Endometrial microvascular endothelial cells (primary cell): ENCODE measurements around the gene PAXIP1. TPM values are rescaled to one million over a fixed set of nuclear protein-coding genes. Genes with fewer than 3 reads are reported as not detected.
"Not testable (repeated sequence)": the region's sequence is repeated elsewhere in the genome, so short reads cannot be mapped to it uniquely, and the experiment has no call there.

ENCODE experiments used
- in situ Hi-C: cut with HindIII; loops from 2 replicates; pipeline ENCODE4 v1.10.0; 2017; ENCODE audit warnings: low sequenced_read_pairs, low pct_unique_long_range_greater_than_20kb; ENCODE audit errors: inconsistent ontology term
- total RNA-seq: library from RNA; depleted of rRNA; stranded (reverse); fragments of >200 nt; gene quantifications from one replicate; pipeline ENCODE4 v1.2.3, GENCODE V29; 2015; ENCODE audit errors: inconsistent ontology term

PAXIP1 gene
- total RNA-seq, 1 donor from 2014 or later: 11.9 TPM

DNA sequence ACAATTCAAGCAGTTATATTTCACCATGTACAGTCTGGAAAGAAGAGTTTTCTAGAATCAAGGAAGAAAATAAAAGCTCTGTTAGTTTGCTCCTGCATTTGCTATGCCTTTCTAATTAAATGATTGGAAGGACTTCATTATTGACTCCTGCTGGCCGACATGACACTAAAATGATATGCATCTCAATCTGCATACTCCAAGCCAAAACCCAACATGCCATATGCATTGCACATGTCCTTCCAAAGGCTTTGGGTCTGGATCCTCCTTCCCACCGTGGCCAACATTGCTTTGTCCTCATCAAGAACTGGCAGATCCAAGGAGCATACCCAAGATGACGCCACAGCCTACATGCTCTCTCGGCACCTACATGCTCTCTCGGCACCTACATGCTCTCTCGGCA, 46.5 kb downstream of the PAXIP1 start:
- in situ Hi-C loops: no loop called here

DNA sequence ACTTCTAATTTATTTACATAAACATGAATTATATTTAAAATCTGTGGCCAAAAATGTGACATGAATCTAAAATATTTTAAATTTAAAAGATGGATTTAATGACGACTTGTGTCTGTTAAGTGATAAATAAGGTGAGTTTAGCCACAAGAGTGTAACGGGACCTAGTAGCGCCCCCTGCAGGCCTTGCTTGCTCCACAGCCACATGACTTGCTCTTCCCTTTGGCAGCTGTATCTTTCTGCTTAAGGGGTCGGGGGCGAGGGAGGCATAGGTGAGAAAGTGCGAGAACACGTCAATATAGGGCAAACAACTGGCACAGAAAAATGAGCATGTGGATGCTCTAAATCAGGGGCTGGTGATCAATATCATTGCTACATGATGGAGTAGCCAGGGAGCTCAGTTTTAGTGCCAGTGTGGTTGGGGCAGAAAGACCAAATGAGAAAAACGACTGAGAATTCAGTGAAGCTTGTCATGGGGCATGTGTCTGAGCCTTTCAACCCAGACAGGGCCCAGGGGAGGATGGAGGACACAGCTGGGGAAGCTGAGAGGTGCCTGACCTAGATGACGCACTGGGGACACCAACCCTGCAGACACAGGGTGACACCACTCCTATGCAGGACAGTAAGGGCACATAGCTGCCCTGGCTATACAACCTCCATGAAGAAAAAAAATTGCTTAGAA, 49.8 kb downstream of the PAXIP1 start:
- in situ Hi-C loops: no loop called here

DNA sequence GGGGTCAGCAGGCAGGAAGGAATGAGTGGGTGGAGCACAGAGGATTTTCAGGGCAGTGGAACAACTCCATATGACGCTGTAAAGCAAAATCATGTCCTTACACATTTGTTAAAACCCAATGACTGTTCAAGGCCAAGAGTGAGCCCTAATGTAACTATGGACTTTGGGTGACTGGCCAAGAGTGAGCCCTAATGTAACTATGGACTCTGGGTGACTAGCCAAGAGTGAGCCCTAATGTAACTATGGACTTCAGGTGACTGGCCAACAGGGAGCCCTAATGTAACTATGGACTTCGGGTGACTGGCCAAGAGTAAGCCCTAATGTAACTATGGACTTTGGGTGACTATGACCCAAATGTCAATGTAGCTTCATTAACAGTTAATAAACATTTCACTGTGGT, 52.0 kb downstream of the PAXIP1 start:
- in situ Hi-C loops: no loop called here

DNA sequence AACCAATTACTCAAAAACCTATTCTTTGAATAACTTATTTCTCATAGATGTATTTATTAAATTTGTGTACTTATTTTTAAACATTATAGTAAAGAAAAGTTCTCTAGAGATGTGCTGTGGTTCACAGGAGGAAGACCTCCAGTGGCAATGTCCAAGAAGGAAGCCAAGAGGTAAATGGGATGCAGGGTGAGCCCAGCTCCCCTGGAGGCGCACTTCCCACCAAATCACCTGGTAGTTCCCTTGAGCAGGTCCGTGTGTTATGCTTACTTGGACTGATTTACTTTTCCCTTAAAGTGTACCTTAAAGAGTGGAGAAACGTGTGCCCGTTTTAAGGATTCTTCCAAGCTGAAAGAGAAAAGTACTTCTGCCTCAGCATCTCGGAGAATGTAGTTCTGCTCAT, 55.3 kb downstream of the PAXIP1 start:
- in situ Hi-C loops: no loop called here

DNA sequence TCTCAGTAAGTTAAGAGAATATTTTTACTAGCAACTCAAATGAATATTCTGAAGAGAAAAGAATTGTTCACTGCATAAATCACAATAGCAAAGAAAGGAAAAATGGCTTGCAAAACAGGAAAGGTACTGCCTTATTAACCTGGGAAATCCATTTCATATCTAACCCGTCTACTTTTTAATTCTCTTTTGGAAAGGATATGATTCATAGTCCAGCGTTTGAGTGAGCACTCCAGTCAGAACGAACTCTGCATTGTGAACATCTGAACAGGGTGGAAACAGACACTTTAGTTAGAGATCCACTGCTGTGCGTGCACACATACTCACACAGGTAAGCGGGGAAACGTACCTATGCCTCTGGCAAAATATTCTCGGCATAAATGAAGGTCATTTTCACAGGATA, 56.8 kb downstream of the PAXIP1 start:
- in situ Hi-C loops: no loop called here

DNA sequence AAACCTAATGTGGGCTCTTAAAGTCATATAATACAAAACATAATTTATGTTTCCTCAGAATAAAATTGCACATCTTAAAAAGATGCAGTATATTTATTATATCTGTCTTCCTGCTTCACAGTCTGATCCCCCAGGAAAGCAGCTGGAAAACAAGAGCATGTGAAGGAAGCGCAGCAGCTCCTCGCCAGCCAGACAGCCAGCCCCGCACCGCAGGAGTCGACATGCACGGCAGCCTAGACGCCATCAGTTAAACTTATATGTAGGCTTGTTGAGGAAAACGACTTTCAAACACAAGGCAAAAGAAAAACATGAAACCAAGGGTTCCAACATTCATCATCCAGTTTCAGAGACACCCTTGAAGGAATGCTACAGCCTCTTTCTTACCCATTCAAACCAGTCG, 59.0 kb downstream of the PAXIP1 start:
- in situ Hi-C loops: no loop called here

DNA sequence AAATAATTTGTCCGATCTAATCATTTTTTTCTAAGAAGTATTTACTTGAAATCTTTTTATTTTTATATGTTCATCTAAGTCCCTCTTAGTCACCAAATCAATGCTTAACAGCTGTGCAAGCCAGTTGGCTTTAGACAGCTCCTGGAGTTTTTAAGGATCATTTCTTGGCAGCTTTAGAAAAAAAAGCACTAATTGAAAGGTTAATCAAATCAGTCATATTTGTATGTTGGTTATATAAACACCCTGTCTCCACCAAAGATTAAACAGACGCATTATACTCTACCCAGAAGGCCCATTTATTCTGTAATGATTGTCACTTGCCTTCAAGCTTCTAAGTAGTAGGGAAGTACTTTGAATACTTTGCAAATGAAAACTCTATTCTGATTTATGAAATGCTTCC, 60.2 kb downstream of the PAXIP1 start:
- in situ Hi-C loops: no loop called here

DNA sequence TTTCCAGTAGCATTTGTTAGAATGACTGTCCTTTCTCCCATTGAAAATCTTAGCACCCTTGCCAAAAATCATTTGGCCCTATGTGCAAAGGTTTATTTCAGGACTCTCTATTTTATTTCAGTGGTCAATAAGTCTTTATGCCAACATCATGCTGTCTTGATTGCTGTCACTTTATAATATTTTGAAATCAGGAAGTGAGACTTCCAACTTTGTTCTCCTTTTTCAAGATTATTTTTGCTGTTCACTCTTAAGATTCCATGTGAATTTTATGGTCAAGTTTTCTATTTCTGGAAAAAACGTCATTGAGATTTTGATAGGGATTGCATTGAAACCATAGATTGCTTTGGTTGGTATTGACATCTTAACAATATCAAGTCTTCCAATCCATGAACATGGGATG, 65.1 kb downstream of the PAXIP1 start:
- in situ Hi-C loops: no loop called here

DNA sequence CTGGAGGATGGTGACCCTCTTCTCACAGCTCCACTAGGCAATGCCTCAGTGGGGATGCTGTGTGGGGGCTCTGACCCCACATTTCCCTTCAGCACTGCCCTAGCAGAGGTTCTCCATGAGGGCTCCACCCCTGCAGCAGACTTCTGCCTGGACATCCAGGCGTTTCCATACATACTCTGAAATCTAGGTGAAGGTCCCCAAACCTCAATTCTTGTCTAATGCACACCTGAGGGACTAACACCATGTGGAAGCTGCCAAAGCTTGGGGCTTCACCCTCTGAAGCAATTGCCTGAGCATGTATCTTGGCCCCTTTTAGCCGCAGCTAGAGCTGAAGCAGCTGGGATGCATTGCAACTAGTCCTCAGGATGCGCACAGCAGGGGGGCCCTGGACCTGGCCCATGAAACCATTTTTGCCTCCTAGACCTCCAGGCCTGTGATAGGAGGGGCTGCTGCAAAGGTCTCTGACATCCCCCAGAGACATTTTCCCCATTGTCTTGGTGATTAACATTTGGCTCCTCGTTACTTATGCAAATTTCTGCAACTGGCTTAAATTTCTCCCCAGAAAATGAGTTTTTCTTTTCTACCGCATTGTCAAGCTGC, 68.5 kb downstream of the PAXIP1 start:
- in situ Hi-C loops: not testable (repeated sequence)

DNA sequence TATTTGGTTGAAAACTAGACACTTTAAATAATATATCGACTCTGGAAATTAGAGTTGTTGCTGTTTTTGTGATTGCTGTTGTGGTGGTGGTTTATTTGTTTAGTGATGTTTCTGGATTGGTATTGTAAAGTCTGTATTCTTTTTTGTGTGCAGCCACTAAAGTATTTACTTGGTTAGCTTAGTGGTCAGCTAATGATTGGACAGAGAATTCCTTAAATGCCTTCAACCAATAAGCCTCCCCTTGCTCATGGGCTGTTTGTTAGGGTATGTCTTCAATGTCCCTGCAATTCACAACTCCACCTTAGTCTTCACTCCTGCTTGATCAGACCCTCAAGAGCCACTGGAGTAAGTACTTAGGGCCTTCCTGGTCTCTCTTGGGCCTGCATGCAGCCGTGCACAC, 71.0 kb downstream of the PAXIP1 start:
- in situ Hi-C loops: no loop called here

DNA sequence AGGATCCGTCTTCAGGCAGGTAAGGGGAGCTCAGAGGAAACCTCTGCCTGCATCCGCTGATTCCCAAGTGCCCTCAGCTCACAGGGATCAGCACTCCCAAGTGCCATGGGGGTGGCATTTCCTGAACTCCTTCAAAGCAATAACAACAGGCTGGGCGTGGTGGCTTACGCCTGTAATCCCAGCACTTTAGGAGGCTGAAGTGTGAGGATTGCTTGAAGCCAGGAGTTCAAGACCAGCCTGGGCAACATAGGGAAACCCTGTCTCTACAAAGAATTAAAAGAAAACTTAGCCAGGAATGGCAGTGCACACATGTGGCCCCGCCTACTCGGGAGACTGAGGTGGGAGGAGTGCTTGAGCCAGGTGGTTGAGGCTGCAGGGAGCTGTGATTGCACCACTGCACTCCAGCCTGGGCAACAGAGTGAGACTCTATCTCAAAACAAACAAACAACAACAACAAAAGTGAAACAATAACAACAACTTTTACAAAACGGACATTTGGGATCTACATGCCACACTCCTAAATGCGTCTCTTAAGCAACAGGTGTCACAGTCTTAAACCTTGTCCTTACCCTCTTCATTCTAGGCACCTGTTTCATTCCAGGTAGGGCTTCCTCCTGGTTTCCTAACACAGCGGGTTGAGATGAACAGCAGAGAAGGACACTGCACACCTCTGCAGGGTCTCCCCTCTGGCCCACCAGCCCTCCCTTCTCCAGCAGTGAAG, 73.8 kb downstream of the PAXIP1 start:
- in situ Hi-C loops: no loop called here

DNA sequence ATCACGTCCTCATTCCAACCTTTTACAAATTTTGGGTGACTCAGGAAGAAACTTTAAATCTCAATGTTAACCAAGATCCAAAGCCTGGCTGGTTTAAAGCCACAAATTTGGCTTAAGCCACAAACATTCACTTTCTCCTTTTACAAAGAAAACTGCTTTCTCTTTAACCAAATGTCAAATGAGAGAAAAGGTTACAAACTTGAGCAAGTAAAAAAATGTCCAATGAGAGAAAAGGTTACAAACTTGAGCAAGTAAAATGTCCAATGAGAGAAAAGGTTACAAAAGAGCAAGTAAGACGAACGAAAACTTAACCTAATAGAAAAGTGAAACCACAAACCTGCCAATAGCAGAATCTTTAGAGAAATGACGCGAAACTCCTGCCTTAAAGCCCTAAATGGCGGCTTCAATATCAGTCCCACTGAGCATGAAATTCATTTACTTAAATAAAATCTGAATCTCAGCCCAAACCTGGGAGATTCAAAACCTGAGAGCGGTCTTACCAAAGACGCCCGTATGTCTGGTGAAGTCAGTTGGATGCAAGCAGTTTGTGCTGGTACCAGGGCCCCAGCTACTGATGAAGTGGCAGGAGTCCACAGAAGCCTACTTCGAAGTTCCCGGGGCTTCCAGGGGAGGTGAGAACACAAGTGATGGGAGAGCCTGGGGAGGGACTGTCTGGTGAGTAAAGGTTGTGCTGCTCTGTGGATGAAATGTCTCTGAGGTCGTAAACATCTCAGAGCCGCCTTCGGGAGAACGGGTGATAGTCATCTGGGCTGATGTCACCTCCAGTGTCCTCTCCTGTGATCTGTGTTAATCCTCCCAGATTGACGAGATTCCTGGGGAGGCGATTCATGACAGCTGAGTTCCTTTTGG, 74.6 kb downstream of the PAXIP1 start:
- in situ Hi-C loops: no loop called here

DNA sequence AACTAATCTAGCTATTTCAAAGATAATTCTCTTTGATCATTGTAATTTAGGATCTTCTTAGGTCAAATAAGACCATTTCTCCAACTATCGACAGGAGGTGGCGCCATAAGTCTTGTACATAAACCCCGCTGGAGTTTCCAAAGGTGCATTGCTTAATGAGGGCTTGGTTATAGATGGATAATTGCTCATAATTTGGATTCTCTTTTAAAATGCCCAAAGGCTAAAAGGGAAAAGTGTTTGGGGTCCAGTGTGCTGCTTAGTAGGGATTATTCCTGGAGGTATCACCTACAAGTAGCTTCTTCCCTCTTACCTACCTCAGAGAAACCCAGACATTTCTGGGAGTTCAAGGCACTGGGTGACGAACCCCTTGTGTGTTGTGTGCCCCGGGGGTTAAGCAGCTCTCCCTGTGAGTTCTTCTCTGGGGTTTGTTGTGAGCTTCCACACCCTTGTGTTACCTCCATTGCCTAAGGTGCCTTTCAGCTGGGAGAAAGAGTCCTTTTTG, 75.2 kb downstream of the PAXIP1 start:
- in situ Hi-C loops: no loop called here

DNA sequence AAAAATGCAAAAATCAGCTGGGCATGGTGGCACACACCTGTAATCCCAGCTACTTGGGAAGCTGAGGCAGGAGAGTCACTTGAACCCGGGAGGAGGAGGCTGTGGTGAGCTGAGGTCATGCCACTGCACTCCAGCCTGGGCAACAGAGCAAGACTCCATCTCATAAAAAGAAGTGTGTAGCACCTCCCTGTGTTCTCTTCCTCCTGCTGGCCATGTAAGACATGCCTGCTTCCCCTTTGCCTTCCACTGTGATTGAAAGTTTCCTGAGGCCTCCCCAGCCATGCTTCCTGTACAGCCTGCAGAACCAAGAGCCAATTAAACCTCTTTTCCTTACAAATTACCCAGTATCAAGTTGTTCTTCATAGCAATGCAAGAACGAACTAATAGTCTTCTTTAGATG, 80.5 kb downstream of the PAXIP1 start:
- in situ Hi-C loops: not testable (repeated sequence)

DNA sequence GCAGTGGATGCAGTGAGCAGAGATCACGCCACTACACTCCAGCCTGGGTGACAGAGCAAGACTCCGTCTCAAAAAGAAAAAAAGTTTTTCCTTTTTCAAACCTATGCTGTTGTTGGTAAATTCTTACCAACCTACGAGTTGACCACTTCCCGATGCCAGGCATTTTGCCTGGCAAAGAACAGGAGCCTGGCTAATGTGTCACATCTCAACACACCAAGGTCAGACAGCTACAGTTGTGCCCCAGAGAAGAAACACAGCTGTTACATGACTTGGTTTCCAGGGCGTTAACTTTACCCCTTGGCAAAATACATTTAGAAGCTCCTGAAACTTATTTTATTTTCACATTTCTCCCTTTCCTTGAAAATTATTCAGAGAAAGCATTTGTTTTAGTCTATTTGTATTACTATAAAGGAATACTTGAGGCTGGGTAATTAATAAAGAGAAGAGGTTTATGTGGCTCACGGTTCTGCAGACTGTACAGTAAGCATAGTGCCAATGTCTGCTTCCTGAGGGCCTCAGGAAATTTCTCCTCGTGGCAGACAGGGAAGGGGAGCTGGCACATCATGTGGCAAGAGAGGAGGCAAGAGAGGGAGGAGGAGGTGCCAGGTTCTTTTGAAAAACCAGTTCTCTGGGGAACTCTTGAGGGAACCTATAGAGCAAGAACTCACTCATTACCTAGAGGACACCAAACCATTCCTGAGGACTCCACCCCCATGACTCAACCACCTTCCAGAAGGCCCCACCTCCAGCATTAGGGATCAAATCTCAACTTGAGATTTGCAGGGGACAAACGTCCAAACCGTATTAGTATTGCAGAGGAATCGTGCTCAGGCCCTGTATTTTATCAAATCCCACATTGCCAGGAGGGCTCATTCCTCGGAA, 83.3 kb downstream of the PAXIP1 start:
- in situ Hi-C loops: no loop called here

DNA sequence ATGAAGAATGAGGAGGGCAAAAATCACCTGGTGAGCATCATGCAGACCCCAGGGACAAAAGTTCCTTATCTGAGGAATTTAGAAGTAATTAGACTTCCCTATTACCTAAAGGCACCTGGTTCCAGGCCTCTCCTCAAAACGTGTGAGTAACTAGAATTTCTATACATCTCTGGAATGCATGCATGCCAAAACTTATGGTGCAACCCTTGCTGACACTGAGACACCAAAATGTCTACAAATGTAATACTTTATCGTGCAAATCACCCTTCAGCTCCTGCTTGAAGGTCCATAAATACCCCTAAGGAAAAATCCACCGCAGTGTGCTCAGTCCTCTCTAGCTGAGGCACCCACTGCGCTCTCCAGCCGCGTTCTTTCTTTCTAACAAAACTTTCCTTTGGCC, 84.2 kb downstream of the PAXIP1 start:
- in situ Hi-C loops: no loop called here

DNA sequence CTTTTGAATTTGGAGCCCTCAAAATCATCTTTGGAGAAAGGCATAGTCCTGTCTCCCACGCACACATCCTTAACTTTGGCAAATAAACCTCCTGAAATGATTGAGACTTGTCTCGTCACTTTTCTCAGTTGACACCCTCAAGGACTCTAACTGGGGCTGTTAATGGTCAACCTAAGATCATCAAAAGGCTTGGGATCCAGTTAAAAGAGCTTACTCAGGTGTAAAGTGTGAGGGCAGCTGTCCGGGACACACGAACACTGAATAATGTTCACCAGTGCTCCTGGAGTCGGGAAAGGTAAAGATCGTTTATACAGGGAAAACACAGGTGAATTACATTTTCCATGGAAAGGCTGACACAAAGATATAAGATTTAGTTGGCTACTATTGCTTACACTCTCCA, 84.7 kb downstream of the PAXIP1 start:
- in situ Hi-C loops: no loop called here

DNA sequence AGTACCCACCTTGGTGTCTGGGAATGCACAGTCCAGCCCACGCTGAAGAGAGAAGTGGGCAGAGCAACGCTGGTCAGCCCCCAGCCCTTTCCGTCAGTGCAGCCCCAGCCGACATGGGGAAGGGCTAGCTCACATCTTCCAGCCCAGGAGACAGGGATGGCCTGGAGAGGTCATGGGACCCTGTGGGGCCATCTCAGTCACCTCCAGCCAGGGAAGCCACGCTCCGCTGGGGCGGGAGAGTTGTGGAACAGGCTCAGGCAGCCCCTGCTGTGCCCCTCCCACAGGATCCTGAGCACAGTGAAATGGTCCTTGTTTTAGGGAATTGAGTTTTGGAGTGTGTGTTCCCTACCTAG, 85.1 kb downstream of the PAXIP1 start:
- in situ Hi-C loops: no loop called here
